HG03280 (cell line): ENCODE results near the gene FCHSD2.
"Not testable (repeated sequence)": the region's sequence is repeated elsewhere in the genome, so short reads cannot be mapped to it uniquely, and the experiment has no call there.

ENCODE experiments used
- ATAC-seq: cut with Tn5 transposase; IDR thresholded peaks from one replicate; pipeline ENCODE4 v1.9.1; 2021; ENCODE audit warnings: mild to moderate bottlenecking, moderate library complexity; ENCODE audit not compliant: unreplicated experiment

FCHSD2 gene

GRCh38 chr11:73072935-73073481 lies 69.1 kb downstream of the FCHSD2 start:
- ATAC-seq: no peak

GRCh38 chr11:73070653-73071052 lies 71.5 kb downstream of the FCHSD2 start:
- ATAC-seq: no peak

- ATAC-seq: not testable (repeated sequence)
Observed at GRCh38 chr11:73061857-73062424, 80.2 kb downstream of the FCHSD2 start.

GRCh38 chr11:73061434-73061833 lies 80.7 kb downstream of the FCHSD2 start:
- not testable (repeated sequence) for ATAC-seq

- ATAC-seq: no peak
Observed at GRCh38 chr11:73059915-73060314, 82.2 kb downstream of the FCHSD2 start.

- ATAC-seq: no peak
Observed at GRCh38 chr11:73058989-73059674, 83.0 kb downstream of the FCHSD2 start.

GRCh38 chr11:73055655-73056354 lies 86.3 kb downstream of the FCHSD2 start:
- no peak for ATAC-seq

- ATAC-seq: no peak
Observed at GRCh38 chr11:73055002-73055401, 87.1 kb downstream of the FCHSD2 start.

GRCh38 chr11:73053964-73054363 lies 88.2 kb downstream of the FCHSD2 start:
- no peak for ATAC-seq

- ATAC-seq: no peak
Observed at GRCh38 chr11:73048446-73048845, 93.7 kb downstream of the FCHSD2 start.

GRCh38 chr11:73047773-73048371 lies 94.2 kb downstream of the FCHSD2 start:
- peak; percentile 52 for ATAC-seq

GRCh38 chr11:73040046-73040445 lies 102.1 kb downstream of the FCHSD2 start:
- ATAC-seq: no peak

- no peak for ATAC-seq
Observed at GRCh38 chr11:73034777-73035176, 107.3 kb downstream of the FCHSD2 start.

GRCh38 chr11:73034331-73034730 lies 107.8 kb downstream of the FCHSD2 start:
- no peak for ATAC-seq

GRCh38 chr11:73030130-73030529 lies 112.0 kb downstream of the FCHSD2 start:
- no peak for ATAC-seq

GRCh38 chr11:73029403-73029802 lies 112.7 kb downstream of the FCHSD2 start:
- no peak for ATAC-seq

GRCh38 chr11:73028611-73029010 lies 113.5 kb downstream of the FCHSD2 start:
- ATAC-seq: no peak

GRCh38 chr11:73027840-73028239 lies 114.3 kb downstream of the FCHSD2 start:
- ATAC-seq: not testable (repeated sequence)

- ATAC-seq: no peak
Observed at GRCh38 chr11:73024639-73025038, 117.5 kb downstream of the FCHSD2 start.

- ATAC-seq: no peak
Observed at GRCh38 chr11:73019996-73020395, 122.1 kb downstream of the FCHSD2 start.

- ATAC-seq: no peak
Observed at GRCh38 chr11:73019449-73019848, 122.7 kb downstream of the FCHSD2 start.
